Lung microvascular endothelial cell (primary cell): ENCODE results near the gene GZMH. TPM values are rescaled to one million over a fixed set of nuclear protein-coding genes. Genes with fewer than 3 reads are reported as not detected.
"Not testable (repeated sequence)": the region's sequence is repeated elsewhere in the genome, so short reads cannot be mapped to it uniquely, and the experiment has no call there.

Experiments
- DNase-seq, 2 donors: peaks; one replicate each; pipeline versions ENCODE4 v3.0.0 to v3.0.0-alpha.2; 2010; ENCODE audit warnings: low read depth in 2 of 2
- total RNA-seq: library from RNA; depleted of rRNA; stranded (reverse); fragments of >200 nt; gene quantifications from 2 replicates; pipeline ENCODE4 v1.2.1, GENCODE V29; 2014

GZMH gene
- total RNA-seq, 1 donor from 2014 or later, result not detected

- no peak for DNase-seq
Measured at GRCh38 chr14:24595073-24595808, 14.2 kb downstream of the GZMH start.

- DNase-seq, result not testable (repeated sequence)
Measured at GRCh38 chr14:24591004-24591403, 18.5 kb downstream of the GZMH start.

GRCh38 chr14:24584402-24584801, 25.1 kb downstream of the GZMH start:
- DNase-seq, result not testable (repeated sequence)

GRCh38 chr14:24578558-24578957, 30.9 kb downstream of the GZMH start:
- DNase-seq, result no peak

GRCh38 chr14:24576771-24577170, 32.7 kb downstream of the GZMH start:
- DNase-seq, result no peak

GRCh38 chr14:24576182-24576581, 33.3 kb downstream of the GZMH start, which contains the start of gene CTSG:
TSS of gene CTSG (minus strand) at chr14:24576250. CDS start at chr14:24576223, 27 bp downstream.
- no peak for DNase-seq

GRCh38 chr14:24574206-24574774, 35.2 kb downstream of the GZMH start:
- DNase-seq, result no peak

GRCh38 chr14:24566318-24566717, 43.2 kb downstream of the GZMH start:
- DNase-seq, result no peak

- no peak for DNase-seq
Measured at GRCh38 chr14:24565766-24566165, 43.7 kb downstream of the GZMH start.

- no peak for DNase-seq
Measured at GRCh38 chr14:24563505-24563904, 46.0 kb downstream of the GZMH start.

- DNase-seq, result peak in 1 of 2 donors; percentile 31
Measured at GRCh38 chr14:24556756-24557155, 52.7 kb downstream of the GZMH start.

Other genes with a start within 250 kb of the GZMH start
- gene NFATC4, start 241.5 kb downstream of the GZMH start, total RNA-seq, result 0.60 and 0.87 TPM in 2 replicates
- gene NYNRIN, start 210.7 kb downstream of the GZMH start, total RNA-seq, result 1.4 and 4.1 TPM in 2 replicates
- 0.20 and 0.22 TPM in 2 replicates for gene CBLN3, start 180.0 kb downstream of the GZMH start, total RNA-seq
- gene KHNYN, start 179.7 kb downstream of the GZMH start, total RNA-seq, result 30.3 and 45.8 TPM in 2 replicates
- 6.5 and 7.3 TPM in 2 replicates for gene SDR39U1, start 166.9 kb downstream of the GZMH start, total RNA-seq
- not detected in 2 replicates for gene CMA1, start 101.4 kb downstream of the GZMH start, total RNA-seq
- not detected in 2 replicates for gene CTSG, start 33.4 kb downstream of the GZMH start, total RNA-seq
- not detected in 2 replicates for gene GZMB, start 24.5 kb upstream of the GZMH start, total RNA-seq